ENCODE results near the gene OSBPL6. TPM values are rescaled to one million over a fixed set of nuclear protein-coding genes. Genes with fewer than 3 reads are reported as not detected.

Gene OSBPL6
- polyA plus RNA-seq, 1 donor from 2014 or later, result 12.8 TPM

GRCh38 chr2:178327516-178327915 lies 133.2 kb downstream of the OSBPL6 start:
- no peaks in the 10 kb centered on the region for H3K79me2 ChIP-seq (replicated peaks; ENCODE audit: insufficient read depth, low read length)
- no peaks in the 10 kb centered on the region for H3K9me2 ChIP-seq (ENCODE audit: insufficient read depth, low read length)
- H2AFZ ChIP-seq (ENCODE audit: low read depth, low read length), result no peak overlapping the region
- H3K27ac ChIP-seq (ENCODE audit: low read length), result no peak overlapping the region
- H3K36me3 ChIP-seq (ENCODE audit: insufficient read depth, low read length), result no peaks in the 10 kb centered on the region
- H4K20me1 ChIP-seq (ENCODE audit: insufficient read depth), result no peaks in the 10 kb centered on the region
- no peaks in the 10 kb centered on the region for H3K27me3 ChIP-seq (ENCODE audit: insufficient read depth, low read depth, low read length)
- no peak overlapping the region for H3K4me2 ChIP-seq (ENCODE audit: low read length)
- no peak for TF ChIP-seq POLR2AphosphoS5 (IDR thresholded peaks at IDR 0.05)
- TF ChIP-seq EZH2 (IDR thresholded peaks at IDR 0.05; ENCODE audit: borderline replicate concordance, insufficient read depth, low read length, poor library complexity, severe bottlenecking), result no peak
- TF ChIP-seq RAD21 (conservative IDR thresholded peaks at IDR 0.05), result no peak
- no peak for TF ChIP-seq SMC3 (conservative IDR thresholded peaks at IDR 0.05; ENCODE audit: poor library complexity)
- TF ChIP-seq TAF1 (IDR thresholded peaks at IDR 0.05; ENCODE audit: low read depth), result no peak
- TF ChIP-seq, protein P1, sequence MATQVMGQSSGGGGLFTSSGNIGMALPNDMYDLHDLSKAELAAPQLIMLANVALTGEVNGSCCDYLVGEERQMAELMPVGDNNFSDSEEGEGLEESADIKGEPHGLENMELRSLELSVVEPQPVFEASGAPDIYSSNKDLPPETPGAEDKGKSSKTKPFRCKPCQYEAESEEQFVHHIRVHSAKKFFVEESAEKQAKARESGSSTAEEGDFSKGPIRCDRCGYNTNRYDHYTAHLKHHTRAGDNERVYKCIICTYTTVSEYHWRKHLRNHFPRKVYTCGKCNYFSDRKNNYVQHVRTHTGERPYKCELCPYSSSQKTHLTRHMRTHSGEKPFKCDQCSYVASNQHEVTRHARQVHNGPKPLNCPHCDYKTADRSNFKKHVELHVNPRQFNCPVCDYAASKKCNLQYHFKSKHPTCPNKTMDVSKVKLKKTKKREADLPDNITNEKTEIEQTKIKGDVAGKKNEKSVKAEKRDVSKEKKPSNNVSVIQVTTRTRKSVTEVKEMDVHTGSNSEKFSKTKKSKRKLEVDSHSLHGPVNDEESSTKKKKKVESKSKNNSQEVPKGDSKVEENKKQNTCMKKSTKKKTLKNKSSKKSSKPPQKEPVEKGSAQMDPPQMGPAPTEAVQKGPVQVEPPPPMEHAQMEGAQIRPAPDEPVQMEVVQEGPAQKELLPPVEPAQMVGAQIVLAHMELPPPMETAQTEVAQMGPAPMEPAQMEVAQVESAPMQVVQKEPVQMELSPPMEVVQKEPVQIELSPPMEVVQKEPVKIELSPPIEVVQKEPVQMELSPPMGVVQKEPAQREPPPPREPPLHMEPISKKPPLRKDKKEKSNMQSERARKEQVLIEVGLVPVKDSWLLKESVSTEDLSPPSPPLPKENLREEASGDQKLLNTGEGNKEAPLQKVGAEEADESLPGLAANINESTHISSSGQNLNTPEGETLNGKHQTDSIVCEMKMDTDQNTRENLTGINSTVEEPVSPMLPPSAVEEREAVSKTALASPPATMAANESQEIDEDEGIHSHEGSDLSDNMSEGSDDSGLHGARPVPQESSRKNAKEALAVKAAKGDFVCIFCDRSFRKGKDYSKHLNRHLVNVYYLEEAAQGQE (IDR thresholded peaks at IDR 0.05; ENCODE audit: borderline replicate concordance), result no peak
- no peak for TF ChIP-seq CTCF (IDR thresholded peaks at IDR 0.05; ENCODE audit: poor library complexity, severe bottlenecking)
- no peak for TF ChIP-seq MXI1 (conservative IDR thresholded peaks at IDR 0.05; ENCODE audit: poor library complexity, severe bottlenecking)
- TF ChIP-seq EP300 (conservative IDR thresholded peaks at IDR 0.05; ENCODE audit: poor library complexity, severe bottlenecking), result no peak
- H3K9me3 ChIP-seq (ENCODE audit: low read length), result no peaks in the 10 kb centered on the region
- H3F3A ChIP-seq (ENCODE audit: insufficient read depth, low read length, poor library complexity, severe bottlenecking), result no peaks in the 10 kb centered on the region
- H3K9ac ChIP-seq (ENCODE audit: low read length), result no peak overlapping the region
- no peak overlapping the region for H3K4me3 ChIP-seq (ENCODE audit: low read length)

- no peaks in the 10 kb centered on the region for H4K20me1 ChIP-seq (ENCODE audit: insufficient read depth)
- no peak overlapping the region for H3K27ac ChIP-seq (ENCODE audit: low read length)
- H3K9ac ChIP-seq (ENCODE audit: low read length), result no peak overlapping the region
- H3F3A ChIP-seq (ENCODE audit: insufficient read depth, low read length, poor library complexity, severe bottlenecking), result no peaks in the 10 kb centered on the region
- no peaks in the 10 kb centered on the region for H3K79me2 ChIP-seq (replicated peaks; ENCODE audit: insufficient read depth, low read length)
- H3K36me3 ChIP-seq (ENCODE audit: insufficient read depth, low read length), result no peaks in the 10 kb centered on the region
- no peaks in the 10 kb centered on the region for H3K9me3 ChIP-seq (ENCODE audit: low read length)
- no peak overlapping the region for H3K4me2 ChIP-seq (ENCODE audit: low read length)
- TF ChIP-seq EP300 (conservative IDR thresholded peaks at IDR 0.05; ENCODE audit: poor library complexity, severe bottlenecking) (no peak), MXI1 (conservative IDR thresholded peaks at IDR 0.05; ENCODE audit: poor library complexity, severe bottlenecking) (no peak), RAD21 (conservative IDR thresholded peaks at IDR 0.05) (no peak), TAF1 (IDR thresholded peaks at IDR 0.05; ENCODE audit: low read depth) (no peak), POLR2AphosphoS5 (IDR thresholded peaks at IDR 0.05) (no peak), CTCF (IDR thresholded peaks at IDR 0.05; ENCODE audit: poor library complexity, severe bottlenecking) (no peak), EZH2 (IDR thresholded peaks at IDR 0.05; ENCODE audit: borderline replicate concordance, insufficient read depth, low read length, poor library complexity, severe bottlenecking) (no peak), SMC3 (conservative IDR thresholded peaks at IDR 0.05; ENCODE audit: poor library complexity) (no peak)
- TF ChIP-seq, protein P1 (IDR thresholded peaks at IDR 0.05; ENCODE audit: borderline replicate concordance), result no peak
- H3K27me3 ChIP-seq (ENCODE audit: insufficient read depth, low read depth, low read length), result no peaks in the 10 kb centered on the region
- no peaks in the 10 kb centered on the region for H3K9me2 ChIP-seq (ENCODE audit: insufficient read depth, low read length)
- H3K4me3 ChIP-seq (ENCODE audit: low read length), result no peak overlapping the region
- H2AFZ ChIP-seq (ENCODE audit: low read depth, low read length), result no peak overlapping the region
Observed at GRCh38 chr2:178328037-178328436, 133.7 kb downstream of the OSBPL6 start.
